ENCODE data around the gene PODXL2. TPM values are rescaled to one million over a fixed set of nuclear protein-coding genes. Genes with fewer than 3 reads are reported as not detected.

PODXL2 gene
- total RNA-seq, 2 donors from 2014 or later, result 8.3 to 14.2 TPM

- intact Hi-C loops (cut with DNase I), result no loop called here
- DNase-seq (peak in 1 of 4 donors; percentile 39), ATAC-seq (no peak)
- H3K9me3 ChIP-seq, result no peaks in the 10 kb centered on the region
- peaks cover 33% of the 10 kb centered on the region for H3K4me1 ChIP-seq
- H3K27me3 ChIP-seq, result no peaks in the 10 kb centered on the region
- TF ChIP-seq POLR2A (IDR thresholded peaks at IDR 0.05) (no peak), CTCF (IDR thresholded peaks at IDR 0.05) (no peak)
- H3K27ac ChIP-seq, result peak overlapping the region; percentile 44 to 83 (median 74)
- no peak overlapping the region for H3K4me3 ChIP-seq
- H3K36me3 ChIP-seq (replicated peaks in 1 of 2; ENCODE audit: insufficient read depth in 1 of 2, low read depth in 2 of 2), result no peaks in the 10 kb centered on the region
- WGBS, 2 donors, result 72 to 78% methylated on average over 6 of the region's 6 CpGs
Observed at GRCh38 chr3:127698691-127699415, 69.9 kb downstream of the PODXL2 start.

GRCh38 chr3:127699416-127700300 lies 70.7 kb downstream of the PODXL2 start:
- no peak overlapping the region for H3K4me3 ChIP-seq
- H3K4me1 ChIP-seq, result peaks cover 33% of the 10 kb centered on the region
- H3K36me3 ChIP-seq (replicated peaks in 1 of 2; ENCODE audit: insufficient read depth in 1 of 2, low read depth in 2 of 2), result no peaks in the 10 kb centered on the region
- intact Hi-C loops (cut with DNase I), result no loop called here
- DNase-seq (peak in 1 of 4 donors; percentile 61), ATAC-seq (no peak)
- WGBS, 2 donors, result 79 to 81% methylated on average over 9 of the region's 9 CpGs
- no peaks in the 10 kb centered on the region for H3K9me3 ChIP-seq
- H3K27me3 ChIP-seq, result no peaks in the 10 kb centered on the region
- H3K27ac ChIP-seq, result peak overlapping the region in 1 of 4 donors; percentile 21
- TF ChIP-seq CTCF (IDR thresholded peaks at IDR 0.05), result no peak
- no peak for TF ChIP-seq POLR2A (IDR thresholded peaks at IDR 0.05)

GRCh38 chr3:127700406-127700805 lies 71.4 kb downstream of the PODXL2 start:
- peaks cover 33% of the 10 kb centered on the region for H3K4me1 ChIP-seq
- H3K27ac ChIP-seq, result no peak overlapping the region
- ATAC-seq (no peak), DNase-seq (no peak)
- no peak for TF ChIP-seq POLR2A (IDR thresholded peaks at IDR 0.05)
- TF ChIP-seq CTCF (IDR thresholded peaks at IDR 0.05), result no peak
- no peaks in the 10 kb centered on the region for H3K9me3 ChIP-seq
- H3K4me3 ChIP-seq, result no peak overlapping the region
- intact Hi-C loops (cut with DNase I), result no loop called here
- 77 to 80% methylated on average over 3 to 5 of the region's 5 CpGs for WGBS, 2 donors
- no peaks in the 10 kb centered on the region for H3K27me3 ChIP-seq
- H3K36me3 ChIP-seq (replicated peaks in 1 of 2; ENCODE audit: insufficient read depth in 1 of 2, low read depth in 2 of 2), result no peaks in the 10 kb centered on the region

GRCh38 chr3:127701280-127701911 lies 72.4 kb downstream of the PODXL2 start:
- DNase-seq (no peak), ATAC-seq (no peak)
- H3K27ac ChIP-seq, result no peak overlapping the region
- no peaks in the 10 kb centered on the region for H3K9me3 ChIP-seq
- intact Hi-C loops (cut with DNase I), result no loop called here
- peaks cover 33% of the 10 kb centered on the region for H3K4me1 ChIP-seq
- H3K36me3 ChIP-seq (replicated peaks in 1 of 2; ENCODE audit: insufficient read depth in 1 of 2, low read depth in 2 of 2), result no peaks in the 10 kb centered on the region
- no peak overlapping the region for H3K4me3 ChIP-seq
- TF ChIP-seq POLR2A (IDR thresholded peaks at IDR 0.05) (no peak), CTCF (IDR thresholded peaks at IDR 0.05) (no peak)
- 81 to 86% methylated on average over 11 of the region's 11 CpGs for WGBS, 2 donors
- no peaks in the 10 kb centered on the region for H3K27me3 ChIP-seq
